Left ventricle myocardium inferior (tissue), 1 donor: Measurements from ENCODE around the gene SFXN5. TPM values are rescaled to one million over a fixed set of nuclear protein-coding genes. Genes with fewer than 3 reads are reported as not detected.

Source experiments
- DNase-seq: peaks from one replicate; pipeline ENCODE4 v3.0.0-alpha.2; 2020
- H3K27ac ChIP-seq: fragments of 200-600 bp; replicated peaks from 2 replicates; pipeline ENCODE4 v1.8.0; 2021
- H3K27me3 ChIP-seq: fragments of 200-600 bp; 2 replicates; pipeline ENCODE4 v1.8.0; 2021; ENCODE audit warnings: low read depth
- H3K36me3 ChIP-seq: fragments of 200-600 bp; 2 replicates; pipeline ENCODE4 v1.8.0; 2021
- H3K4me1 ChIP-seq: fragments of 200-600 bp; 2 replicates; pipeline ENCODE4 v1.8.0; 2021
- H3K4me3 ChIP-seq: fragments of 200-600 bp; 2 replicates; pipeline ENCODE4 v1.8.0; 2021; ENCODE audit warnings: mild to moderate bottlenecking, moderate library complexity
- H3K9me3 ChIP-seq: fragments of 200-600 bp; replicated peaks from 2 replicates; pipeline ENCODE4 v1.8.0; 2021
- intact Hi-C: fragments of 100-400 bp; cut with micrococcal nuclease; formaldehyde crosslinking; loops from one replicate; pipeline ENCODE4 v1.11.0; 2022
- total RNA-seq: library from RNA; stranded (reverse); fragmentation: NEBNext Ultra II Directional; extraction: Animal tissue kit (Norgen Biotek cat#: 25700); gene quantifications from one replicate; pipeline ENCODE4 v1.2.1, GENCODE V29; 2021
- TF ChIP-seq, protein P1 (sequence below): fragments of 200-600 bp; IDR thresholded peaks from 2 replicates; pipeline ENCODE4 v1.8.0; 2021; ENCODE audit warnings: antibody characterized with exemption, mild to moderate bottlenecking, borderline replicate concordance
- donor health status: DM: no; HTN: yes; CAD: no; lungs with severe emphysema.

The SFXN5 gene
- total RNA-seq, 1 donor from 2014 or later = 9.9 TPM

DNA sequence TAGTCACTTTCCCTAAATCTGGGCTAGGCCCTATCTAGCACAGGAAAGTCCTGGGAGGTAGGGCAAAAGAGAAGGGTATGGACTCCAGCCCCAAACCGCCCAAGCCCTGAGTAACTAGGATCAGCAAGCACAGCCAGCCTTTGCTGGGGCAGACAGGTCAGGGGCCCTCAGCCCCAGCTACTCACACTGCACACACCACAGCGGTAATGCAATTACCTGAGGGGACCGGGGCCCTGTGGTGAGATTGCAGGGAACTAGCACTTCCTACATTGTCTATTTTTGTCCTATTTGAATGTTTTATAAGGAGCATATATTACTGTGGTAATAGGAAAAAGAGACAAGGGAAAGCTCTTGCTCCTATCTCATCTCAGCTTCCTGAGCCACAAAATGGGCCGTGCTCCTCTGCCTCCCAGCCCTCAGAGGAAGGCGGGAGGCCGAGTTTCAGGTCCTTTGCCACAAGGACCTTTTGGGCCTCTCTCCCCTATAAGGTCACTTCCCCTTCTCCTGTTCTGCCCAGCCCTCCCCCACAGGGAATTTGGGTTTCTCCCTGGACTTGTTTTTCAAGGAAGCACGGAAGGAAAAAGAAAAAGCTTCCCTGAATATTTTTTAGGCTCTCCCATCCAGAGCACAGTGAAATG, 20.8 kb upstream of the SFXN5 start:
- peaks cover 16% of the 10 kb centered on the region for H3K36me3 ChIP-seq
- no peak overlapping the region for H3K27ac ChIP-seq
- intact Hi-C loops = no loop called here
- no peak overlapping the region for H3K4me3 ChIP-seq
- no peaks in the 10 kb centered on the region for H3K9me3 ChIP-seq
- H3K27me3 ChIP-seq = no peaks in the 10 kb centered on the region
- no peak for DNase-seq
- TF ChIP-seq, protein P1, sequence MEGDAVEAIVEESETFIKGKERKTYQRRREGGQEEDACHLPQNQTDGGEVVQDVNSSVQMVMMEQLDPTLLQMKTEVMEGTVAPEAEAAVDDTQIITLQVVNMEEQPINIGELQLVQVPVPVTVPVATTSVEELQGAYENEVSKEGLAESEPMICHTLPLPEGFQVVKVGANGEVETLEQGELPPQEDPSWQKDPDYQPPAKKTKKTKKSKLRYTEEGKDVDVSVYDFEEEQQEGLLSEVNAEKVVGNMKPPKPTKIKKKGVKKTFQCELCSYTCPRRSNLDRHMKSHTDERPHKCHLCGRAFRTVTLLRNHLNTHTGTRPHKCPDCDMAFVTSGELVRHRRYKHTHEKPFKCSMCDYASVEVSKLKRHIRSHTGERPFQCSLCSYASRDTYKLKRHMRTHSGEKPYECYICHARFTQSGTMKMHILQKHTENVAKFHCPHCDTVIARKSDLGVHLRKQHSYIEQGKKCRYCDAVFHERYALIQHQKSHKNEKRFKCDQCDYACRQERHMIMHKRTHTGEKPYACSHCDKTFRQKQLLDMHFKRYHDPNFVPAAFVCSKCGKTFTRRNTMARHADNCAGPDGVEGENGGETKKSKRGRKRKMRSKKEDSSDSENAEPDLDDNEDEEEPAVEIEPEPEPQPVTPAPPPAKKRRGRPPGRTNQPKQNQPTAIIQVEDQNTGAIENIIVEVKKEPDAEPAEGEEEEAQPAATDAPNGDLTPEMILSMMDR = no peak
- H3K4me1 ChIP-seq = peaks cover 66% of the 10 kb centered on the region

DNA sequence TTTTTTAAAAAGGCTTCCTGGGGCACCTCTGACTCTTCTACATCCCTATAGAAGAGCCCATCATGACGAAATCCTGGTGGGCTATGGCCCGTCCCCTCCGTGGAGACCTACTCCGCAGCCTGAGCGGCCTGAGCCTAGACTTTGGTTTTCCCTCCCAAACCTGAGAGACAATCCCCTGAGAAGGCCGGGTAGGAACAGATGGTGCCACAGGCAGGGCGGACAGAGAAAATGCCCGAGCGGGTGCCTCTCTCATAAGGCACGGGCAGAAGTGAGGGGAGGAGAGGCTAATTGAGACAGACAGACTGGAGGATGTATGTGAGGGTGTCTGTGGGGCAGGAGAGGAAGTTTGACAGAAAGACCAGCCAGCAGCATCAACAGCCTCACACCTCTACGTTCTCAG, 20.2 kb upstream of the SFXN5 start:
- intact Hi-C loops = no loop called here
- H3K4me1 ChIP-seq = peaks cover 66% of the 10 kb centered on the region
- H3K36me3 ChIP-seq = peaks cover 20% of the 10 kb centered on the region
- H3K27me3 ChIP-seq = no peaks in the 10 kb centered on the region
- H3K27ac ChIP-seq = no peak overlapping the region
- H3K9me3 ChIP-seq = no peaks in the 10 kb centered on the region
- H3K4me3 ChIP-seq = no peak overlapping the region
- no peak for DNase-seq
- TF ChIP-seq, protein P1 = no peak

DNA sequence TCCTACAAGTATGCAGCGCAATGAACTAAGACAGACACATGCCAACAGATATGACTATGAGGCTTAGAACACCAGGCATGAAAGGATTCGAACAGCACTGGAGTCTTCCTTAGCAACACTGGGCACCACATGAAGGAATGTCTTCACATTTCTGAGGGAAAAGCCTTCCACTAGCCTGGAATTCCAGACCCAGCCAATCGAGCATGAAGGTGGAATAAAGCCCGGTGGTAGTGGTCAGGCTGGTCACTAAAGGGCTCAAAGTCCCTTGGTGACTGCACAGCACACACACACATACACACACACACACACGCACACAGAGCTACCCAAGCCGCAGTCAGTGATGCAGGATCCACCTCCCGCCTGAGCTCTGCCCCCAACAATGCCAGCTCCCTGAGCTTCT, 19.7 kb upstream of the SFXN5 start:
- Histone ChIP-seq H3K9me3 (no peaks in the 10 kb centered on the region), H3K4me1 (peaks cover 69% of the 10 kb centered on the region), H3K27ac (no peak overlapping the region), H3K36me3 (peaks cover 20% of the 10 kb centered on the region), H3K4me3 (no peak overlapping the region), H3K27me3 (no peaks in the 10 kb centered on the region)
- DNase-seq = no peak
- TF ChIP-seq, protein P1 = no peak
- intact Hi-C loops = no loop called here

DNA sequence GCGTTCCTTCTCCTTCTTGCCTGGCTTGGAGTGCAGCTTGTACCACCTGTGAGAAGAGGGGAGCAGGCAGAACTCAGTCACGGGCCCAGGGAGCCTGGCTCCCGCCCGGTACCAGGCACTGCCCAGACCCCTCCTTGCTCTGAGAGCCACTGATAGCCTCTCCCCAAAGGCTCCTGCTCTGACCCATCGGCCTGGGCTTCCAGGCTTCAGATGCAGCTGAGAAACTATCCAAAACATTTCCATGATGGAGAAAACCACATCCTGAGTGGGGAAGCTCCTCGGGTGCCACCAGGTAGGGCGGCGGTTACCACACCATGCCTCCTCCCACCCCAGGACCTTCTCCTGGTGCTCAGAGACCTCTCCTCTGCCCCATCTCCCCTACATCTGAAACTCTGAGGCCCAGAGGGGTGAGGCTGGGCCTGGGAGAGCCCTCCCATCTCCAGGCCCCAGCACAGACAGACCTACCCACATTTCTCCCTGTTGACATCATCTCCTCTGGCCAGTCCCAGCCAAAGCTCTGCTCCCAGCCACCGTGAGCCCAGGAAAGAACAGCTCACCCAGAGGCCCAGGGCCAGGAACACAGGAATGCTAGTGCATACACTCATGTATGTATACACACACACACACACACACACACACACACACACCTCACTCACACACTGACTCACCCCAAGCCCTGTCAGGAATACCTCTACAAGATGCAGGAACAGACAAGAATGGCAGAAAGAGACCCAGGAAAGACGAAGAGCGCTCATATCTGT, 17.9 kb upstream of the SFXN5 start:
- TF ChIP-seq, protein P1 = no peak
- Histone ChIP-seq H3K4me3 (no peak overlapping the region), H3K27me3 (no peaks in the 10 kb centered on the region), H3K36me3 (peaks cover 20% of the 10 kb centered on the region), H3K4me1 (peaks cover 65% of the 10 kb centered on the region), H3K9me3 (no peaks in the 10 kb centered on the region), H3K27ac (peak overlapping the region; percentile 56)
- intact Hi-C loops = loop anchor here (5.0 kb wide), 1 partner anchor 73 kb away; no protein-coding TSS in a partner anchor
- DNase-seq = peak; percentile 43

DNA sequence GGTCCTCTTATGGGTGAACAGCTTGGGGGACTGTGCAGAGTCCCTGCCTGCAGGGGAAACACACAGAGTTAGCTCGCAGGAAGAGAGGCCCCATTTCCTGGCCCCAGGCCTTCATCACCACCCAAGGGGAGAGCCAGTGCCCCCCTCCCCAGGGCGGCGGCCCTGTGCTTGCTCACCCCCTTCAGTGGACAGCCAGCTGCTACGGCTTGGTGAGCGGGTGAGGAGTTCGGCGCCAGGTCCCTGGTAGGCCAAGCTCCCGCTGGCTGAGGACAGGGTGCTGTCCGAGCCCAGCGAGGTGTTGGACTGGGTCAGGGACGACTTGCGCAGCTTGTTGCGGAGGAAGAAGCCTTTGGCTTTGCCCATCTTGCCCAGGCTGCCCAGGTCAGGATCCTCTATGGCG, 17.2 kb upstream of the SFXN5 start:
- no peak overlapping the region for H3K4me3 ChIP-seq
- intact Hi-C loops = loop anchor here (5.0 kb wide), 1 partner anchor 74 kb away; no protein-coding TSS in a partner anchor
- TF ChIP-seq, protein P1 = no peak
- peak overlapping the region; percentile 56 for H3K27ac ChIP-seq
- H3K27me3 ChIP-seq = no peaks in the 10 kb centered on the region
- no peaks in the 10 kb centered on the region for H3K9me3 ChIP-seq
- H3K4me1 ChIP-seq = peaks cover 58% of the 10 kb centered on the region
- no peak for DNase-seq
- peaks cover 20% of the 10 kb centered on the region for H3K36me3 ChIP-seq
